Tibial nerve (tissue), 4 donors: Measurements from ENCODE around the gene SH3TC2.

Source experiments
- EP300 ChIP-seq, 2 donors: sonication (generic); formaldehyde crosslinking; IDR thresholded peaks; one replicate each; pipeline ENCODE4 v1.6.1; 2017; ENCODE audit warnings: antibody characterized with exemption in 2 of 2, mild to moderate bottlenecking in 1 of 2
- TF ChIP-seq, protein P1 (sequence below), 5 experiments: fragments of 200-600 bp in 3 of 5; fragments of 450-650 bp in 2 of 5; sonication (generic) in 3 of 5; IDR thresholded peaks; one replicate each; pipeline ENCODE4 v1.5.1; 2016 to 2019; ENCODE audit warnings: antibody characterized with exemption in 5 of 5, mild to moderate bottlenecking in 3 of 5, moderate library complexity in 2 of 5

DNA sequence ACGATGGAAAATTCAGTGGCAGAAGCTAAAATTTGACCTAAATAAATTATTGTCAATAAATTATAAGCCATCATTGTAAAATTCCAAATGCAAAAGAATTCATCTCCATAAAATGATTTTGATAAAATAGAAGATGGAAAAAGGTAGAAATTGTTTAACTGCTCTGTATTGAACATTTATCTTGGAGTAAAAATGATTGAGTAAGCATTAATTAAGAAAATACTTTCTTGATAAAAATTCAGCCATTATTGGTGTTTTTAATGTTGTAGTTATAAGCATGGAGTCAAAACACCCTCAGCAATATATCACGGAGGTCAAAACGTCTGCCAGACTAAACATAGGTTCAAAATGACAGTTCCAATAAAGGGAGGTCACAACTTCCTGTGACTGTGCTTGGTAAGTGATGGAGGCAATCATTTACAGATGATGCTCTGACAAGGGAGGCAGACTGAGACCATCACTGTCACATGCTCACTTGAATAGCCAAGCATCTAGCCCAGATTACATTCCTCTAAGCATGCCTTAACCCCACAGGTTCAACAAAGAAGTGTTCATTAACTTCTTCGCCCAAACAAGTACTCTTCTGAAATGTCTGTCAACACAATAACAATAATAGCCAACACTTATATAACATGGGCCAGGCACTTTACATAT is 69.5 kb downstream of the SH3TC2 start:
- TF ChIP-seq, protein P1, sequence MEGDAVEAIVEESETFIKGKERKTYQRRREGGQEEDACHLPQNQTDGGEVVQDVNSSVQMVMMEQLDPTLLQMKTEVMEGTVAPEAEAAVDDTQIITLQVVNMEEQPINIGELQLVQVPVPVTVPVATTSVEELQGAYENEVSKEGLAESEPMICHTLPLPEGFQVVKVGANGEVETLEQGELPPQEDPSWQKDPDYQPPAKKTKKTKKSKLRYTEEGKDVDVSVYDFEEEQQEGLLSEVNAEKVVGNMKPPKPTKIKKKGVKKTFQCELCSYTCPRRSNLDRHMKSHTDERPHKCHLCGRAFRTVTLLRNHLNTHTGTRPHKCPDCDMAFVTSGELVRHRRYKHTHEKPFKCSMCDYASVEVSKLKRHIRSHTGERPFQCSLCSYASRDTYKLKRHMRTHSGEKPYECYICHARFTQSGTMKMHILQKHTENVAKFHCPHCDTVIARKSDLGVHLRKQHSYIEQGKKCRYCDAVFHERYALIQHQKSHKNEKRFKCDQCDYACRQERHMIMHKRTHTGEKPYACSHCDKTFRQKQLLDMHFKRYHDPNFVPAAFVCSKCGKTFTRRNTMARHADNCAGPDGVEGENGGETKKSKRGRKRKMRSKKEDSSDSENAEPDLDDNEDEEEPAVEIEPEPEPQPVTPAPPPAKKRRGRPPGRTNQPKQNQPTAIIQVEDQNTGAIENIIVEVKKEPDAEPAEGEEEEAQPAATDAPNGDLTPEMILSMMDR (IDR thresholded peaks at IDR 0.05): no peak
- TF ChIP-seq EP300 (IDR thresholded peaks at IDR 0.05): no peak
